Trophoblast cell (in vitro differentiated cells and primary cell): ENCODE measurements around the gene HHATL.

Experiments
- DNase-seq, 2 donors: peaks; one replicate each; pipeline ENCODE4 v3.0.0-alpha.2; 2016
- H2AFZ ChIP-seq: 2 replicates; pipeline ENCODE4 v1.6.1; 2013; ENCODE audit warnings: low read length, moderate library complexity, mild to moderate bottlenecking; ENCODE audit not compliant: insufficient read depth, poor library complexity
- H2AK5ac ChIP-seq: 2 replicates; pipeline ENCODE4 v1.6.1; 2013; ENCODE audit warnings: mild to moderate bottlenecking, low read length
- H2BK120ac ChIP-seq: 2 replicates; pipeline ENCODE4 v1.6.1; 2013; ENCODE audit warnings: low read length, mild to moderate bottlenecking, moderate library complexity; ENCODE audit not compliant: insufficient read depth, poor library complexity
- H2BK12ac ChIP-seq: 2 replicates; pipeline ENCODE4 v1.6.1; 2013; ENCODE audit warnings: mild to moderate bottlenecking, low read length, moderate library complexity
- H2BK5ac ChIP-seq: 2 replicates; pipeline ENCODE4 v1.6.1; 2013; ENCODE audit warnings: low read length, low read depth, moderate library complexity, mild to moderate bottlenecking; ENCODE audit not compliant: poor library complexity
- H3K14ac ChIP-seq: 2 replicates; pipeline ENCODE4 v1.6.1; 2013; ENCODE audit warnings: mild to moderate bottlenecking, low read length
- H3K18ac ChIP-seq: 2 replicates; pipeline ENCODE4 v1.6.1; 2013; ENCODE audit warnings: mild to moderate bottlenecking, low read length
- H3K23ac ChIP-seq: 2 replicates; pipeline ENCODE4 v1.6.1; 2013; ENCODE audit warnings: low read length
- H3K27ac ChIP-seq: 2 replicates; pipeline ENCODE4 v1.5.1; 2013; ENCODE audit warnings: low read depth, mild to moderate bottlenecking, inconsistent platforms, low read length, moderate library complexity
- H3K27me3 ChIP-seq: 2 replicates; pipeline ENCODE4 v1.6.1; 2013; ENCODE audit warnings: inconsistent platforms, mild to moderate bottlenecking, low read length, moderate library complexity; ENCODE audit not compliant: insufficient read depth
- H3K36me3 ChIP-seq, 2 experiments: 1 replicate in 1 of 2; 2 replicates in 1 of 2; pipeline ENCODE4 v1.6.1; 2013; ENCODE audit warnings: low read length in 2 of 2, mild to moderate bottlenecking in 2 of 2, moderate library complexity in 1 of 2; ENCODE audit not compliant: insufficient read depth in 2 of 2, control insufficient read depth in 1 of 2
- H3K4ac ChIP-seq: 2 replicates; pipeline ENCODE4 v1.6.1; 2013; ENCODE audit warnings: low read depth, mild to moderate bottlenecking, low read length, moderate library complexity
- H3K4me1 ChIP-seq, 2 experiments: 1 replicate in 1 of 2; 2 replicates in 1 of 2; pipeline ENCODE4 v1.6.1; 2013; ENCODE audit warnings: low read length in 2 of 2, mild to moderate bottlenecking in 2 of 2, moderate library complexity in 1 of 2; ENCODE audit not compliant: insufficient read depth in 2 of 2, control insufficient read depth in 1 of 2
- H3K4me2 ChIP-seq: 2 replicates; pipeline ENCODE4 v1.6.1; 2013; ENCODE audit warnings: inconsistent platforms, mild to moderate bottlenecking, low read length, moderate library complexity
- H3K4me3 ChIP-seq: 2 replicates; pipeline ENCODE4 v1.5.1; 2013; ENCODE audit warnings: mild to moderate bottlenecking, low read depth, low read length, inconsistent platforms
- H3K79me1 ChIP-seq: one replicate; pipeline ENCODE4 v1.6.1; 2013; ENCODE audit warnings: low read length
- H3K79me2 ChIP-seq: 2 replicates; pipeline ENCODE4 v1.6.1; 2013; ENCODE audit warnings: low read length, mild to moderate bottlenecking; ENCODE audit not compliant: control insufficient read depth, insufficient read depth, poor library complexity
- H3K9ac ChIP-seq: 2 replicates; pipeline ENCODE4 v1.6.1; 2013; ENCODE audit warnings: mild to moderate bottlenecking, low read length
- H3K9me3 ChIP-seq: 2 replicates; pipeline ENCODE4 v1.6.1; 2013; ENCODE audit warnings: low read depth, mild to moderate bottlenecking, control low read depth, inconsistent platforms, low read length; ENCODE audit not compliant: insufficient read depth
- H4K12ac ChIP-seq: 2 replicates; pipeline ENCODE4 v1.6.1; 2013; ENCODE audit warnings: low read depth, mild to moderate bottlenecking, low read length, moderate library complexity
- H4K8ac ChIP-seq: 2 replicates; pipeline ENCODE4 v1.6.1; 2013; ENCODE audit warnings: low read depth, mild to moderate bottlenecking, low read length, moderate library complexity
- H4K91ac ChIP-seq: one replicate; pipeline ENCODE4 v1.6.1; 2013; ENCODE audit warnings: low read depth, mild to moderate bottlenecking, low read length, moderate library complexity
- WGBS: extraction: QIAGEN DNeasy Blood & Tissue Kit; methylation state at CpG from one replicate; pipeline ENCODE4 v1.1.7; 2013; ENCODE audit warnings: missing lambda C conversion rate; ENCODE audit not compliant: insufficient read length, insufficient coverage; ENCODE audit errors: extremely low coverage; 5-methylcytosine and 5-hydroxymethylcytosine counted together

The HHATL gene

DNA sequence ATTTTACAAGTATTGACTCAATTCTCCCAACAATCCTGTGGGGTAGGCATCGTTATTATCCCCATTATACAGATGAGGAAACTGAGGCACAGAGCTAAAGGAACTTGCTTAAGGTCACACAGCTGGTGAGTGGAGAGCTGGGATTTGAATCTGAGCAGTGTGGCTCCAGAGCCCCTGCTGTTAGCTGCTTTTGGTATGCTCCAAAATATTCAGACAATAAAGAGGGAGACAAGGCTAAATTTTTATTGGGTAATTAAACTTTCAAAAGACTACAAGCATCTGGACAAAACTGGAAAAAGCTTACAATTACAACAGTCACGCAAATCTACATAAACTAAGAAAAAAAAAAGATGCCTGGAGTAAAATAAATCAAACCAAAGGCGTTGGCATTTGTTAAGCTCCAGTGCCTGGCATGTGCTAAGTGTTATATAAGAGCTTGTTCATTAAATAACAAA, 42.7 kb upstream of the HHATL start:
- no peaks in the 10 kb centered on the region for H3K27me3 ChIP-seq
- no peak overlapping the region for H3K4me3 ChIP-seq
- H2AFZ ChIP-seq = no peak overlapping the region
- H3K23ac ChIP-seq = no peak overlapping the region
- no peak overlapping the region for H3K18ac ChIP-seq
- DNase-seq = no peak
- H3K9me3 ChIP-seq = no peaks in the 10 kb centered on the region
- no peaks in the 10 kb centered on the region for H3K36me3 ChIP-seq
- H3K4ac ChIP-seq = no peak overlapping the region
- no peak overlapping the region for H2BK5ac ChIP-seq
- H3K4me1 ChIP-seq = peaks cover 2 to 4% of the 10 kb centered on the region in 2 experiments
- H2BK12ac ChIP-seq = no peak overlapping the region
- H3K27ac ChIP-seq = no peak overlapping the region
- no peaks in the 10 kb centered on the region for H3K79me2 ChIP-seq
- H4K12ac ChIP-seq = no peak overlapping the region
- WGBS = no CpG with 5 or more reads among the region's 3 CpGs
- H2AK5ac ChIP-seq = no peak overlapping the region
- H2BK120ac ChIP-seq = no peak overlapping the region
- no peak overlapping the region for H4K91ac ChIP-seq
- H3K9ac ChIP-seq = no peak overlapping the region
- H4K8ac ChIP-seq = no peak overlapping the region
- H3K4me2 ChIP-seq = no peak overlapping the region
- no peaks in the 10 kb centered on the region for H3K79me1 ChIP-seq
- no peak overlapping the region for H3K14ac ChIP-seq

DNA sequence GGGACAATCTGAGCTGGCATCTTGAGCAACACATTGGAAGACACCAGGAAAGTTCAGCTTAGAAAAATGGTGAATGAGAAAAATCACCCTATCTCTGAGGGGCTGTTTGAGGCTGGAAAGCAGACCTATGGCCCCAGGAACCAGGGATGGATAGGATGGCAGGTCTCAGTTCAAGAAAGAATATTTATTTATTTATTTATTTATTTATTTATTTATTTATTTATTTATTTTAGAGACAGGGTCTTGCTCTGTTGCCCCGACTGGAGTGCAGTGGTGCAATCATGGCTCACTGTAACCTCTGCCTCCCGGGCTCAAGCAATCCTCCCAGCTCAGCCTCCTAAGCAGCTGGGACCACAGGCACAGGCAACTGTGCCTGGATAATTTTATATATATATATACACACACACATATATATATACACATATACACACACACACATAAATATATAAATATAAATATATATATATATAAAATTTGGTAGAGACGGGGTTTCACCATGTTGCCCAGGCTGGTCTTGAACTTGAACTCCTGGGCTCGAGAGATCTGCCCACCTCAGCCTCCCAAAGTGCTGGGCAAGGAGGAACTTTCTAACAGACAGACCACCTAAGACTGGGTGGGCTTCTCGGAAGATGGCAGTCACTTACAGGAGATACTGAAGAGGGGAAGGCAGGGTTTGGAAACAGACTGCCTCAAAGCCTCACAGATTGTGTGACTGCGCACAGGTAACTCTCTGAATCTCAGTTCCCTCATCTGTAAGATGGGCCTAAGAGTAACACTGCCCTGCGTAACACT, 40.8 kb upstream of the HHATL start:
- Histone ChIP-seq H2BK12ac (no peak overlapping the region), H2AK5ac (no peak overlapping the region), H3K4me2 (no peak overlapping the region), H2AFZ (no peak overlapping the region), H2BK5ac (no peak overlapping the region), H3K14ac (no peak overlapping the region), H4K91ac (no peak overlapping the region), H3K4me1 (no peaks in the 10 kb centered on the region), H3K79me1 (no peaks in the 10 kb centered on the region), H3K4ac (no peak overlapping the region), H3K36me3 (no peaks in the 10 kb centered on the region), H3K23ac (no peak overlapping the region), H4K12ac (no peak overlapping the region), H3K4me3 (no peak overlapping the region), H3K27me3 (no peaks in the 10 kb centered on the region), H4K8ac (no peak overlapping the region), H3K9ac (no peak overlapping the region), H3K79me2 (no peaks in the 10 kb centered on the region), H3K9me3 (no peaks in the 10 kb centered on the region), H3K18ac (no peak overlapping the region), H3K27ac (no peak overlapping the region), H2BK120ac (no peak overlapping the region)
- WGBS = no CpG with 5 or more reads among the region's 7 CpGs
- no peak for DNase-seq

DNA sequence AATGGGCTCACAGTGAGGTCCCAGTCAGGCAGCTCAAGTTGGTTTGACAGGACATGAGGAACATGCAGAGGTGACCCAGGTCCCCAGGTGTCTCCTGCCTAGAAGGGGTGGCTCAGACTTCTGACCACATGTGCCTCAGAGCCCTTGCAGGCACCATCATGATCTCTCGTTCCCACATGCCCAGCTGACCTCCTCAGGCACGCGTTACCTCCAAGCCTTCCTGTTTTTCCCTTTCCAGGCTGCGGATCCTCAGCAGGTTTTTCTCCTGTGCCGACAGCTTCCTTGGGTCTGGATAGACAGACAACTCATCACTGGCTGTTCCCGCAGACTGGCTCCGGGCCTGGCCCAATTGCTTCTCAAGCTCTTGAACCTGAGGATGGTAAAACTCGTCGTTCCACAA, 40.1 kb upstream of the HHATL start:
- H2BK12ac ChIP-seq = no peak overlapping the region
- no peaks in the 10 kb centered on the region for H3K4me1 ChIP-seq
- H3K36me3 ChIP-seq = no peaks in the 10 kb centered on the region
- H3K23ac ChIP-seq = no peak overlapping the region
- H3K79me1 ChIP-seq = no peaks in the 10 kb centered on the region
- no peak overlapping the region for H3K18ac ChIP-seq
- no peak overlapping the region for H2AK5ac ChIP-seq
- no peak overlapping the region for H4K12ac ChIP-seq
- no peak overlapping the region for H2AFZ ChIP-seq
- no peak overlapping the region for H3K14ac ChIP-seq
- WGBS = no CpG with 5 or more reads among the region's 9 CpGs
- H3K4me3 ChIP-seq = no peak overlapping the region
- H2BK120ac ChIP-seq = no peak overlapping the region
- no peak overlapping the region for H3K27ac ChIP-seq
- no peaks in the 10 kb centered on the region for H3K9me3 ChIP-seq
- no peak for DNase-seq
- H4K91ac ChIP-seq = no peak overlapping the region
- no peak overlapping the region for H3K9ac ChIP-seq
- H3K27me3 ChIP-seq = no peaks in the 10 kb centered on the region
- no peak overlapping the region for H3K4me2 ChIP-seq
- no peaks in the 10 kb centered on the region for H3K79me2 ChIP-seq
- no peak overlapping the region for H4K8ac ChIP-seq
- no peak overlapping the region for H3K4ac ChIP-seq
- H2BK5ac ChIP-seq = no peak overlapping the region

DNA sequence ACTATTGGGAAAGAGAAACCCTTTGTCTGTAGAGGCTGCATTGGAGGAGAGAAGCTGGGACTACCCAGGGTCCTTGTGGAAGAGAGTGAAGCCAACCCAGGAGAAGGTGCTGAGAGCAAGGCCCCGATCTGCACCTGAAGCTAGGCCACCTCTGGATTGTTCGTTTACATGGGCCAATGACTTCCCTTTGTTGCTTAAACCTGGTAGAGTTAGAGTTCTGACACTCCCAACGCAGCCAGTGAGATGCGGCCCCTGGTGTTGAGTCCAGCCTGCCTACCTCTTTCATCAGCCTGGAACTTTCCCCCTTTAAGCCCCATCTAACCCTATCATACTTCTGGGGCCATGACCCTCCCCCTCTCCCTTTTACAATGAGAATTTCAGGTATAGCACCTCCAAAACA, 39.7 kb upstream of the HHATL start:
- no peak overlapping the region for H2AFZ ChIP-seq
- no peak overlapping the region for H3K27ac ChIP-seq
- H2BK12ac ChIP-seq = no peak overlapping the region
- H3K79me1 ChIP-seq = no peaks in the 10 kb centered on the region
- no CpG with 5 or more reads among the region's 4 CpGs for WGBS
- H3K14ac ChIP-seq = no peak overlapping the region
- no peak overlapping the region for H3K4me3 ChIP-seq
- no peak overlapping the region for H4K12ac ChIP-seq
- H4K8ac ChIP-seq = no peak overlapping the region
- no peak overlapping the region for H3K18ac ChIP-seq
- no peaks in the 10 kb centered on the region for H3K9me3 ChIP-seq
- no peak overlapping the region for H2BK5ac ChIP-seq
- no peak overlapping the region for H3K4ac ChIP-seq
- H3K36me3 ChIP-seq = no peaks in the 10 kb centered on the region
- no peak overlapping the region for H4K91ac ChIP-seq
- H3K4me2 ChIP-seq = no peak overlapping the region
- no peak overlapping the region for H3K9ac ChIP-seq
- no peak for DNase-seq
- H3K79me2 ChIP-seq = no peaks in the 10 kb centered on the region
- no peak overlapping the region for H2AK5ac ChIP-seq
- no peak overlapping the region for H2BK120ac ChIP-seq
- no peaks in the 10 kb centered on the region for H3K4me1 ChIP-seq
- H3K23ac ChIP-seq = no peak overlapping the region
- H3K27me3 ChIP-seq = no peaks in the 10 kb centered on the region
